Hematopoietic multipotent progenitor cell (in vitro differentiated cells): ENCODE measurements around the gene CRACDL. TPM values are rescaled to one million over a fixed set of nuclear protein-coding genes. Genes with fewer than 3 reads are reported as not detected.

Source experiments
- DNase-seq, 3 donors: peaks; one replicate each; pipeline ENCODE4 v3.0.0-alpha.2; 2011 to 2015; ENCODE audit warnings: low read depth in 2 of 3, low spot score in 2 of 3
- total RNA-seq: library from RNA; depleted of rRNA; stranded (reverse); fragments of >200 nt; gene quantifications from one replicate; pipeline ENCODE4 v1.2.3, GENCODE V29; 2012

The CRACDL gene
- total RNA-seq, 1 donor = 1.6 TPM

DNA sequence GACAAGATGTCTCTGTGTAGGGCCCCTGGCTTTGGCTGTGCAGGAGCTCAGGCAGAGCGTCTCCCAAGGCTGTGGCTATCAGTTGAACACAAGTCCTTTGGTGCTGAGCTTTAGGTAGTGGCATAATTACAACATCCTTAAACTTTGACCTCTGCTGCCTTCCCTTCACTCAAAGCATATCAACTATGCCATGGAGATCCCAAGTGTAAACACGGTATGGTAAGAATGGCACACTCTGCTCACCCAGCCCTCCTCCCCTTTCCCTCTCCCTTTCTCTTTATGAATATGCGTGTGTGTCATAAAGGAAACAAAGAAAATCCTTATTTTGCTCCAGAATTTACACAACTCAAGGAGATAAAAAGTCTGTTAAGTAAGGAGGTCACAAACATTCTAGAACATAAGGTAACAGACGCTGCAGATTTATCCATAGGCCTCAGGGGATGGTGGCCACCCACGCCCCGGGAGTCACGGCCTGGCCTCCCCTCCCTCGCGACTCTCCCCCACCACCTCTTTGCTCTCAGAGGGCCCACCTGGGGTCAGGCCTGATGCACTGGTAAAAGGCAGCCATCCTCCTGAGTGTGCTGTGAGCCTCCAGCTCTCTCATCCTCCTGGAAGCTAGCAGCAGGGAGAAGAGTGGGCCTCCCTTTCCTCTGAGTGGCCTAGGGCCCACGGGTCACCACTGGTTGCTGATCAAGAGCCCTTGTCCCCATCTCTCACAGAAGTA lies 67.3 kb downstream of the CRACDL start:
- no peak for DNase-seq

DNA sequence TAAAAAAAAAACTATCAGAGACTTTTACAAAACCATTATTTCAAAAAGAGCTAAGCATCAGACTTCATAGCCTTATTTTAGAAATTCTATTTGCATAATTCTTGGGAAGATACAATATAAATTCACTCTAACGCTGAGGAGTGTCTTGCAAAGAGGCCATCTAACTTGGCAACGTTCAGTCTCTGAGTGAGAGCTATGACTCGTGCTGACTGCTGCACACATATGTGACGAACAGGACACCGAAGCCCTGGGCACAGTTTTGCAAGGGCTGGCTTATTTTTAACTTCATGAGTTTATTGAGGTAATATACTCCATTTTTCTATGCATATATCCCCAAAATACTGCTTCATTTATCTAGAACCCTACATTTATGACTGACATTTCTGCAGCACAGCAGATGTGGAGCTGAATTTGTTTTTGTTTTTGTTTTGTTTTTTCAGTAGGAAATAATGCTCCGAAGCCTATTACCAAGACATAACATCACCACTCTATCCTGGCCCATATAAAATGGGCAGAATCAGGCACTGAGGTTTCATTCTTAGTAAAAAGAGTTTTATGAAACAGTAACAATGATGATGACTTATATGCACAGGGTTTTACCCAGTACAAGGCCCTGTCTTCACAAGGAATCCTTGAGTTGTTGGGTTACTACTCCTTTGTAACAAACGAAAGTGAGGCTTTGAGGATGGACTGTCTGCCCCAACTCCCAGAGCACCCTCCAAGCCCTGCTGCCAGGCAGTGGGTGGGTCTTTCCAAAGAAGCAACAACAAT lies 68.3 kb downstream of the CRACDL start:
- DNase-seq = no peak

DNA sequence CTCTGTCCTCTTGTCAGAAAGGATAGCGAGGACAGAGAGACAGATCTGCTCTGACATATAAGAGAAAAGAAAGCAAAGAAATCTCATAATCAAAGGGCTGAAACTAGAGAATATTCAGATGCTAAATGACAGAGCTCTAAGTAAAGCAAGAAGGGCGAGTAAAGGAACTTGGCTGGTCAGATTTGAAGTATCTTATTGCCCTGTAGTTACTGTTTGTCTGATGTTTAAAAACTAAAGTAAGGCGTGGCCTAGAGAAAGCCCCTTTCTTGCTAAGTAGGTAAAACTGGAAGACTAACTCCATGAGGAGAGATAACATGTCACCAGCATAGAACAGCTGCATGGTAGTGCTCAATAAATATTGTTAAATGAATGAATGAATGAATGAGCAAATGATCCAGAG lies 70.0 kb downstream of the CRACDL start:
- no peak for DNase-seq

DNA sequence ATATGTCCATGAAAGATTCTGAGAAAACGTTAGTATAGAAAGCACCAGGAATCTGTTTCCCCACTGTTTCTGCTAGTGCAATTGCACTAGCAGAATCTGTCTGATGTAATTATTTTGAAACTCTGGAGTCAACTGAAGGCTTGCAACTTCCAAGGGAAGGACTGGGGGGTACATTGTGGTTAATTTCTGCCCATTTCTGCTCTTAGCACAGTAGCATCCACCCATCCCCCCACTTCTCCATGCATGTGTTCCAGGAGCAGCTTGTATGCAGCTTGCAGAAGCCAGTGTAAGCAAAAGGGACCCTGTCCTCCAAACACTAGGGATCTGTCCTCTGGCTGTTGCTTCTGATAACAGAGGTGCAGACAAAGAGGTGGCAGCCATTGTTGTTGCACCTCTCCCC lies 74.4 kb downstream of the CRACDL start:
- DNase-seq = no peak

DNA sequence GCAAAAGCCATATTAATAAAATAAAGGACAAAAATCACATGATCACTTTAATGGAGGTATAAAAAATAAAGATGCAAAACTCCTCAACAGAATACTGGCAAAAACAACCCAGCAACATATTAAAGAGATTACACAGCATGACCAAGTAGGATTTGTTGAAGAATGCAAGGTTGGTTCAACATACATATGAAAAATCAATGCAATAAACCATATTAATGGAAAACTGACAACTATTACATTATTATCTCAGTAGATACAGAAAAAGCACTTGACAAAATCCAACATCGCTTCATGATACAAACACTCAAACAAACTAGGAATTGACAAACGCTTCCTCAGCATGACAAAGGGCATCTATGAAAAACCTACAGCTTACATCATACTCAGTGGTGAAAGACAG lies 76.7 kb downstream of the CRACDL start:
- no peak for DNase-seq

DNA sequence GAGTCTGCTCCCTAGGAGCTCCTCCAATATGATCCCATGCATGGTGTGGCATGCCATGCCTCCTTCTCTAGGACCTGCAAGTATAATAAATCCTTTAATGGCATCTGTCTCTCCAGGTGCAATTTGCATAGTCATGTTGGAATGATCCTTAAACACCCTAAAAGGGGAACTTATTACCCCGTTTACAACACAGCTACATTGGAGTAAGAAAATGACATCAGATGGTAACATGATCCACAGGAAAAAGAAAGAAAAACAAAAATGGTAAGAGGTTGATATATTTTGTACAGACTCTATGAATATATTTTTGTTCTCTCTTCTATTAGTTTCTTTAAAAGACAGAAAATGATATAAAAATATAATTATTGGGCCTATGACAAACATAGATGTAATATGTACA lies 79.0 kb downstream of the CRACDL start:
- no peak for DNase-seq

DNA sequence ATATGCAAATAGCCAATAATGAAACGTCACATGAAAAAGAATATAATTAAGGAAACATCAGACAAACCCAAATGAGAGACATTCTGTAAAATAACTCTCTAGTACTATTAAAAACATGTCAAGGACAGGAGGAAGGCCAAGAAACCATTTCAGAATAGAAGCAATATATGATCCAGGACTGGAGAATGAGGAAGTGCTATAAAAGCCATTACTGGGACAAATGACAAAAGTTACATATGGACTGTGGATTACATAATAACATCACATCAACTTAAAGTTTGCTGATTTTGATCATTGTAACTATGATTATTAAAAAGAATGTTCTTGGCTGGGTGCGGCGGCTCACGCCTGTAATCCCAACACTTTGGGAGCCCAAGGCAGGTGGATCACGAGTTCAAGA lies 81.3 kb downstream of the CRACDL start:
- DNase-seq = no peak

DNA sequence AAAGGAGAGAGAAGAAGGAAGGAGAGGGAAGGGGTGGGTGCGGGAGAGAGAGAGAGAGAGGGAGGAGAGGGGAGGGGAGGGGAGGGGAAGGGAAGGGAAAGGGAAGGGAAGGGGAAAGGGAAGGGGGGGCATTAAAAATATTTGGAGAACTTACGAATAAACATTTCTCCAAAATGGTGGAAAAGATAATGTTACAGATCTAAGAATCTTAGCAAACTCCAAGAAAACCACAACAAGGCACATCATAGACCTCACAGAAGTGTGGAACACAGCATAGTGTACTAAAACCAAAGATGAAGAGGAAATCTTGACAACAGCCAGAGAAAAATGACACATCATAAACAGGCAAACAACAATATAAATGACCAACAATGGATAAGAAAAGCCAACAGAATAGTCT lies 83.1 kb downstream of the CRACDL start:
- DNase-seq = no peak

DNA sequence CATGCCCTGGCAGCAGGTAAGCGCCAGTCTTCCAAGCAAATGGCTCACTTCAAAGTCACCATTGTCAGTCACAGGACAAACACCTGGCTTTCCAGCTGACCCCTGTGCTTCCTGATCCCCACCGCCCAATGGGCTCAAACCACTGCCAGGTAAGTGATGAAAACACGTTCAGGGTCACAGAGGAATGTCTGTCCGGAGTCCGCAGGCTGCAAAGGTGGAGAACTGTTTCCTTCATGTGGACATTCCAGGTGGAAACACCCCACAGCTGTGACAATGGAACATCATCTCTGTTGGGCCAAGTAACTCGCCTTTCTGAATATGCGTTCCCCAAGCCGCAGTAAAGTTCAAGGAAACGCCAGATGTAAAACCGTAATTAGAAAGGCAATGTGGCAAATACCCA lies 86.0 kb downstream of the CRACDL start:
- DNase-seq = no peak

DNA sequence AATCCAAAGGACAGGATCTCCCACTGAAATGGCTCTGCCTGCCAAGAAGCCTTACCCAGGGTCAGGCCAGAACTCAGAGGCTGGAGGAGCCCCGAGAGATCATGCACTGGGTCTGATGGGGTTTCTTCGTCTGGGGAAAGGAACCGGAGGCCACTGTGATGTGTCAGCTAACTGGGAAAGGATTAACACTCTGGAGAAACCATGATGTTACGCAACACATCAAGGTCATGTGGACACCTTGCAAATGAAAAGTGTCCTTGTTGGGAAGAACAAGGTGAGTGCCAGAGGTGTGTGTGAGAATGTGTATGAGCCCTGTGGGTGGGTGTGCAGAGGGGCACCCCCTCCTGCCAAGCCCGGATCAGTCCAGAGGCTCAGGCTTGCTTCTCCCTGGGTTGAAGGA lies 86.9 kb downstream of the CRACDL start:
- DNase-seq = no peak

DNA sequence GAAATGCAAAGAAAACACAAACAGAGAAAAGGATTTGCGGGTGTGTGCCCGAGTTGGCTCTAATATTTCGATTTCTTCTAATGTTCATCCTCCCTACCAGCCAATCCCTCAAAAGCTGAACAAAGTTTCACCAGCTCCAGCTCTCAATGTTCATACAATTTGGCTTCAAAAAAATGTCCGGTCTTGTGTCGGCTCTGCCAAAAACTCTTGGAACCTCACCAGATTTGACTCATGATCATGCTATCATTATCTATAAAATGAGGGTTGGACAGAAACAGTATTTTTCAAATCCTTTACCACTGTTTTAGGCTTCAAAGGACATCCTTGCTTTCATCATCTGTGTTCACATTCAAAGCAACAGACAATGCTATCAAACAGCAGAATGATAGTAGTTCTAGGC lies 88.2 kb downstream of the CRACDL start:
- DNase-seq = no peak

DNA sequence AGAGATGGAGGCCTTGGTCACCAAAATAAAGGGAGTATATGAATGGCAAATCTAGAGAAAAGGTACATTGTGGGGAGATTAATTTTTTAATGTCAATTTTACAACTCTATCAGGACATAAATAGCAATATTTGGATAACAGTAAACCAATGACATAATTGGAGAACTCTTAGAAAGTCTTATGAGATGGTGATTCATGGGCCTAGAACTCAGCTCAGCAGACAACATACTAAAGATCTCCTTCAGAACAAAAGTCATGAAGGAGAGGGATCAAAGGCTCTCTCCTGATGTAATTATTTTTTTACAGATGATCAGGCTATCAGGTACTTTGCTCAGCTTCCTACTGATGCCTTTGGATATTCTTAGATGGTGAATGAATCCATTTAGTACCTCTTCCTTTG lies 90.0 kb downstream of the CRACDL start:
- DNase-seq = no peak

DNA sequence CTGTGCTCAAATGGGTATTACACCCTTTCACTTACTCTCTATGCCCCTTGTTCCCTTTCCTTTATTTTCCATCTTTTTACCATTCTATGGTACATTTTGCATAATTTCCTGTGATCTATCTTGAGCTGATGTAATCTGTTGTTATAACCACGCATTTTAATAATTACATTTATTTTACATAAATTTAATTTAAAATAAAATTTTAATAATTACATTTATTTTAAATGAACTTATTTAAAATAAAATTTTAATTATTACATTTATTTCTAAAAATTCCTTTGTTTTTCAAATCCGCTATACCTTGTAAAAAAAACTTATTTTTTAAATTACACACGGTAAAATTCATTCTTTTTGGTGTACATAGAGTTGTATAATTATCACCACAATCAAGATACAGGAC lies 93.9 kb downstream of the CRACDL start:
- no peak for DNase-seq

DNA sequence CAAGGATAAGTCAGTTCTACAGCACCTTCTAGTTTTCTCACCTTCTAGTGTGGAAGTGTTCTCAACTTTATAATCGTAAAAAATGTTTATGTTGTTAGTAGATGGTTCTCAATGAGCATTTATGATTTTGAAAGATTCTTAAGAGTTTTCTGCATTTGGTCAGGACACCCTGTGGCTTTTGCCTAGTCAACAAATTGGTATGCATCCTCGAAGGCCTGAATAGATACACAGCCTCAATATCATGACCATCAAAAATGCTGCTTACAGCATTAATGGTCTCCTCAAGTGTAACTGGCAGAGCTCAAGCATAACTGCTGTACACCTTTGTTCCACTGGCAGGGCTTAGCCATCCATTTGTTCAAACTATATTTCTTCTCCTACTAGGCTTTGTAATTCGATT lies 96.7 kb downstream of the CRACDL start:
- DNase-seq = no peak

DNA sequence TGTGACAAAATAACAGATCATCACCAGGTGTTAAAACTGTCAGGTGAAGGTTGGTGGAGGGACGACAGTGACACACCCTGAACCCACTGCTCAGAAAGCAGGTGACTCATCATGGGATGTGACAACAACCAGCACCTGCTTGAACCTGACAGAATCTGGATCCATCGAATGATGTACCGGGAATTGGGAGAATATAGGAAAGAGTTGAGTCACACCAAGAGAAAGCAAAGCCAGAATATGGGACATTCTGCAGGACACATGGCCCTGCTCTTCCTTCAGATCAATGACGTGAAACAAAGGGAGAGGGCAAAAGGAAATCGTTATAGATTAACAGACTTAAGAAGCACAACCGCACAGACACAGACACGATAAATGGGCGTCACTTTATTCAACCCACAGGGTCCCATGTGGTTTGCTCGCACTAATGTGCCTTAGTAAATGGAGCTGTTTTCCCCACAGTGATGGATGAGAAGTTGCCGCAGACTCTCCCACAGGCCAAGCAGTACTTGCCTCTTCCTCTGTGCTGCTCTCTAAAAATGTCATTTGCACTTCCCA lies 100.1 kb downstream of the CRACDL start:
- DNase-seq = peak in 1 of 3 donors; percentile 53

DNA sequence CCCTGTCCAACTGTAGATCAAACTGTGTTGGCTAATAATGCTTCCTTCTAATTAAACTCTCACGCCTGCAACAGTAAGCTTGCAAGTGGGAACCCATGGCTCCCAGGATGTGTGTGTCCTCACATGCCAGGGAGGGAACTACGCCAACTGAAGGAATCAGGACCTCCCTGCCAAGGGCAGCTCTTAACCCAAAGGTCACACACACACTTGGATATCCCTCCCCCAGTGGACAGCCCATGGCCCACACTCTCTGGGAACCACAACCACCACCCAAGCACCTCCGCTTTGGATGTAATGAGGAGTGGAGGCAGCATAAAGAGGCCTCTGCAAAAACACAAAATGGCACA lies 102.1 kb downstream of the CRACDL start:
- no peak for DNase-seq

DNA sequence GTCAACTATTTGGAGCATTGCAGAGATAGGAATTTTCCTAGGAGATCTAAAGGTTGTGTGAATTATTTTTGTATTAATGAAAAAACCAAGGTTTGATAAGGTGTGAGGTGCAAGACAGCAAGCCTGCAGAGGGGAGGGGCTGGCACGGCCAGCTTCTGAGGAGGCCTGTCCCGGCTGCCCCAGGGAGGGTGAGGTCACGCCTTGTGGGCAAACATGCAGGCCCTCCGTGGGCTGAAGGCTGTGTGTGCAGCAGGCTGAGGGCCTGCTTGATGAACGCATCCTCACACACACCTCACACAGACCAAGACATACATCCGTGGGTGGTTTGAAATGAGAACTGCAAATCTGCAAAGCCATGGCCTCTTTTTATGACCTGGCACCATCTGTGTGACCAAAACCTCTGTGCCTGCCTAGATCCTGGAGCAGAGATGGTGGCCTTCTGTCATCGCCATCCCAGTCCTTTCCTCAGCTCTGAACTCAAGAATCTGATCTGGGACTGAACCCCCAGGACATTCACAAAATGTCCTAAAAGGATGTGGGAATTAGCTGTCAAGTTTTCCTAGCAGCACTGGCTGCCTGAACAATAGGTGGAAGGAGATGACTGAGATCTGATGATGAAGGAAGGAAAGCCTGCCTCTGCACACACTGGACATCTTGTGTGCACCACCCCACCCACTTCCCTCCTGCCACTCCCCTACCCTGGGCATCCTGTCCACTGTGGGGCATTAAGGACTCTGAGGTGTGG lies 102.7 kb downstream of the CRACDL start:
- no peak for DNase-seq

DNA sequence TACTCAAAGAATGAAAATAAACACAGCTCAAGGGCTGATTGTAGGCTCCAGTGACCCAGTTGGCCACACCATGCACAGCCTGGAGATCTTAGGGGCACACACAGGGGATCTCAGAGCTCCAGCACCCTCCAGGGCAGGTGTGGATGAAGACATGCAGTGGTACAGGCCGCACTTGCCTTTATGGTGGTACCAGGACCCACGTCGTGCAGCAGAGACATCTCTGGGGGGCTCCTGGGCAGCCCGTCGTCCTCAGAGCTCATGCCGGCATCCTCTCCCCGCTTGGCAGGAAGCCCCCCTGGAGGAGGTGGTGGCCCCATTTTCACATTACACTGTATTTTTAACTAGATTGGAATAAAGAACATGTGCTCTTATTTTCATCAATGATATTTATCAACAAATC lies 103.9 kb downstream of the CRACDL start:
- no peak for DNase-seq

DNA sequence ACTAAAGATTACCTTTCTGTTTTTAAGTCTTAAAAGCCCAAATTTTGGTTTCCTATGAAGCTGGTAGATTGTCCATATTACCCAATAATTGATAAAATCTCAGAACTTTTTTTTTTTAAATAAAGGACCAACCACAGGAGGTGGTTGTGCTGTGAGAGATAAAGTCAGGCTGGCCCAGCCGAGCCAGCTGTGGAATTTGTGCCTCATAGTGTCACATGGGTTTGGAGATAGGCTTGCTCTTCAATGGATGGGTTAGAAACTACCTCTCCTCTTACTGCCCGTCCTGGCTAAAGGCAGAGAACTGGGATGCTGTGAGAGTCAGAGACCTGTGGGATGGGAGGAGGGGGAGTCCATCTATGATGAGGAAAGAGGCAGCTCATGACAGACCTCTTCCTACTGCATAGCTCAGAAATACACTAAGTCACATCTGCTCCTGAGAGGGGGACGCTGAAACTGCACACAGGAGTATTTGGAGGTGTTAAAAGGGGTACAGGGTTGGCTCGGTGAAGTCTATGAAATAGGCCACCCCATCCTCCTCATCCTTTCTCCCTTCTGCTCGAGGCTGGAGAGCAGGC lies 105.4 kb downstream of the CRACDL start:
- peak in 1 of 3 donors; percentile 57 for DNase-seq

DNA sequence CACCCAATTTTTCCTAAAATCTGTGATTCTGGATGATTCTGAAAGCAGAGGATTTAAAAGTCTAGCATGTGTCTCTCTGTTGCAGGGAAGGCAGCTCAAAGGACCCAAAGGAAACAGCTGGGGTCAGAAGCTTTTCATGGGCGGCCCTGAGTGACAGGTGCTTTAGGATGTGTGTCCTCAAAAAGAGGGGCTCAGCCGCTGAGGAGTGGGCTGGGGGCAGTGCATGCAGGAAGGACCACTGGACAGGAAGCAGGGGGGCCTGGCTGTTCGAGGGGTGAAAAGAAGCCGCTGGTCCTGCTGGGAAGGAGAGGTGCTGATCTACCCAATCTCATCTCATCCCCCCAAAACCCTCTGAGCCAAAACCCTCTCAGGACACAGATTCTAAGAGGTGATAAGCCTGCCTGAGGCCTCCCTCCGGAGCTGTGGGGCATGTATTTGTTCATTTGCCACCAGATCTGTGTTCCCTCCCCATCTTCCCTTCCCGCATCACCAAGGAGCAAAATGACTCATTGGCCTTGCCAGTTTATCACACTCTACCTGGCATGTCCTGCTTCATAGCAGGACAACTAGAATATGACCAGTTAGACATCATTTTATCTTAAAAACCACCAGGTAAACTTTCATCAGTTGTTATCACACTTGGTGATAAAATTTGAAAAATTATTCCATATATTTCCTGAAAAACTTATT lies 106.3 kb downstream of the CRACDL start:
- DNase-seq = peak in 1 of 3 donors; percentile 21
